Chondrocyte (in vitro differentiated cells): Measurements from ENCODE around the gene NTSR2. TPM values are rescaled to one million over a fixed set of nuclear protein-coding genes. Genes with fewer than 3 reads are reported as not detected.

Source experiments
- DNase-seq: peaks from one replicate; pipeline ENCODE4 v3.0.0; 2021; ENCODE audit warnings: mixed read lengths, low spot score
- H3K27ac Mint-ChIP-seq: one replicate; pipeline ENCODE4 v1.8.0; 2021; ENCODE audit warnings: mild to moderate bottlenecking, moderate library complexity, mixed read lengths; ENCODE audit not compliant: unreplicated experiment
- H3K27me3 Mint-ChIP-seq: 2 replicates; pipeline ENCODE4 v1.8.0; 2021; ENCODE audit warnings: low read depth, mixed read lengths
- H3K36me3 Mint-ChIP-seq: 2 replicates; pipeline ENCODE4 v1.8.0; 2021; ENCODE audit warnings: low read depth, mixed read lengths
- H3K4me1 Mint-ChIP-seq: 2 replicates; pipeline ENCODE4 v1.8.0; 2021; ENCODE audit warnings: low read depth, mild to moderate bottlenecking, mixed read lengths
- H3K4me3 Mint-ChIP-seq: one replicate; pipeline ENCODE4 v1.8.0; 2021; ENCODE audit warnings: mild to moderate bottlenecking, moderate library complexity, mixed read lengths; ENCODE audit not compliant: unreplicated experiment
- H3K9me3 Mint-ChIP-seq: 2 replicates; pipeline ENCODE4 v1.8.0; 2021; ENCODE audit warnings: low read depth, mixed read lengths
- total RNA-seq: library from RNA; stranded (reverse); gene quantifications from 3 replicates; pipeline ENCODE4 v1.2.1, GENCODE V29; 2021
- TF ChIP-seq, protein P1 (sequence below): fragments of 200-600 bp; sonication (generic); IDR thresholded peaks from 2 replicates; pipeline ENCODE4 v1.5.0; 2021; ENCODE audit warnings: antibody characterized with exemption, mild to moderate bottlenecking, moderate library complexity

NTSR2 gene
- total RNA-seq, 1 donor from 2014 or later: not detected

DNA sequence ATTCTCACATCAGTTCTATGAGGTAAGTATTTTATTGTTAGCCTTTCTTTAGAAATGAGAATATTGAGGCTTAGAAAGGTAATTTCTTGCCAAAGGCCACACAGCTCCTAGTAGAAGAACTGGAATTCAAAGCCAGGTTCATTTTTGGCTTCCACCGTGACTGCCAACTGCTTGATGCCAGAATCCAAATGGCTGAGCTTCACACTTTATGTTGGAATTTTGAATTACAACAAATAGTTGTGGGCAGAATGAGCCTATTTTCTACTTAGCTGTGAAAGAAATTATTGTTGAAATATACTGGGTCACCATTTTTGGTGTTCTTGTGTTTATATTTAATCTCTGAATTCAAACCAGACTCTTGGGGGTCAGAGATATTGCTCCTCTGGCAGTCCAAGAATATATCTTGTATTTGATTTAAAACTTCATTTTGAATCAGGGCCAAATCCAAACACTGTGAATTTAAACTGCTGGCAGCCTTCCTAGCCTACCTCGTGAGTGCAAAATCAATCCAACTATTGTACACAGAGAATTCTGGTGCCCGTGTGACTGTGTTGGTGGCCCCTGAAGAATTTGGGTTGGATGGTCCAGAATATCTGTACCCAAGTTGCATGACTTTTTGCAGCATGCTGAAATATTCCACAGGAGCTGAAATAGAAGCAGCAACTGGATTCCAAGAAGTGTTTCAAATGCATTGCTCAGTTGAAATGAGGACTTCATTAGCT is 40.8 kb upstream of the NTSR2 start:
- no peak for DNase-seq

DNA sequence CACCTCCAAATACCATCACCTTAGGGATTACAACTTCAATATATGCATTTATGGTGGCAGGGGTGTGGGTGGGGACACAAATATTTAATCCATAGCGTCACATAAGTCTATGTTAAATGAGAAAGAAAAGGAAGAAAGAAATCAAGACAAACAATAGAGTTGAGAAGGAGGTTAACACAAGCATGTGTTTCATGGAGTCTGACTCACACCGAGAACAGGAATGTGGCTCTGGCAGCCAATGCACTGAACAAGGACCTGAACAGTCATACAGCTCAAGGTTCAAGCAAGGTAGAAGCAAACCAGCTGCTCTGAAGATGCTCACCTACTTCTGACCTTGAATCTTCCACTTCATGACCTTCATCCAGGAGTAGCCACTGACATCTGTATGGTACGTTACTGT is 40.2 kb upstream of the NTSR2 start:
- Mint-ChIP-seq H3K4me1 (peaks cover 21% of the 10 kb centered on the region), H3K27me3 (peaks cover 2% of the 10 kb centered on the region), H3K9me3 (peaks cover 11% of the 10 kb centered on the region), H3K36me3 (peaks cover 5% of the 10 kb centered on the region), H3K4me3 (no peak overlapping the region), H3K27ac (peak overlapping the region; percentile 28)
- DNase-seq: no peak
- TF ChIP-seq, protein P1, sequence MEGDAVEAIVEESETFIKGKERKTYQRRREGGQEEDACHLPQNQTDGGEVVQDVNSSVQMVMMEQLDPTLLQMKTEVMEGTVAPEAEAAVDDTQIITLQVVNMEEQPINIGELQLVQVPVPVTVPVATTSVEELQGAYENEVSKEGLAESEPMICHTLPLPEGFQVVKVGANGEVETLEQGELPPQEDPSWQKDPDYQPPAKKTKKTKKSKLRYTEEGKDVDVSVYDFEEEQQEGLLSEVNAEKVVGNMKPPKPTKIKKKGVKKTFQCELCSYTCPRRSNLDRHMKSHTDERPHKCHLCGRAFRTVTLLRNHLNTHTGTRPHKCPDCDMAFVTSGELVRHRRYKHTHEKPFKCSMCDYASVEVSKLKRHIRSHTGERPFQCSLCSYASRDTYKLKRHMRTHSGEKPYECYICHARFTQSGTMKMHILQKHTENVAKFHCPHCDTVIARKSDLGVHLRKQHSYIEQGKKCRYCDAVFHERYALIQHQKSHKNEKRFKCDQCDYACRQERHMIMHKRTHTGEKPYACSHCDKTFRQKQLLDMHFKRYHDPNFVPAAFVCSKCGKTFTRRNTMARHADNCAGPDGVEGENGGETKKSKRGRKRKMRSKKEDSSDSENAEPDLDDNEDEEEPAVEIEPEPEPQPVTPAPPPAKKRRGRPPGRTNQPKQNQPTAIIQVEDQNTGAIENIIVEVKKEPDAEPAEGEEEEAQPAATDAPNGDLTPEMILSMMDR: no peak

More for the DNA sequence above, 40.8 kb upstream of the NTSR2 start:
- Mint-ChIP-seq H3K4me3 (no peak overlapping the region), H3K27ac (peak overlapping the region; percentile 34), H3K9me3 (peaks cover 5% of the 10 kb centered on the region), H3K36me3 (peaks cover 1% of the 10 kb centered on the region), H3K4me1 (peaks cover 21% of the 10 kb centered on the region), H3K27me3 (peaks cover 2% of the 10 kb centered on the region)
- TF ChIP-seq, protein P1: no peak

DNA sequence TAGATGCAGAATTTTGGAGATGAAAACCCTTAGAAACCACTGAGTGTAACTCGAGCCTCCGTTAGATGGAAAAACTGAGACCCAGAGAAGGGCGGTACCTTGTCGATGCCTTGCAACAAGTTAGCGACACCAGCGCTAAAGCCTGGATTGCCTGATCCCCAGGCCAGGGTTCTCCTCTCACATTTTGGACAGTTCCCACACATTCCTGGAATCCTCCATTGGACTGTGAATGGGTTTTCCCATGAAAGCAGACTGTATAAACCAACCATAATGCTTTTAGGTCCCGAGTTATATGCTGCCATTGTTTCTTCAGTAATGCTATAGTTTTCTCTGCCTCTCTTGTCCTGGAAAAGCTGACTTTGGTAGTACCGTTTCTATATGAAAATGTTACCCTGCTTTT is 39.3 kb upstream of the NTSR2 start:
- H3K27ac Mint-ChIP-seq: no peak overlapping the region
- H3K4me3 Mint-ChIP-seq: no peak overlapping the region
- peaks cover 5% of the 10 kb centered on the region for H3K36me3 Mint-ChIP-seq
- peaks cover 21% of the 10 kb centered on the region for H3K4me1 Mint-ChIP-seq
- H3K9me3 Mint-ChIP-seq: peaks cover 11% of the 10 kb centered on the region
- H3K27me3 Mint-ChIP-seq: no peaks in the 10 kb centered on the region
- DNase-seq: no peak
- TF ChIP-seq, protein P1: no peak

DNA sequence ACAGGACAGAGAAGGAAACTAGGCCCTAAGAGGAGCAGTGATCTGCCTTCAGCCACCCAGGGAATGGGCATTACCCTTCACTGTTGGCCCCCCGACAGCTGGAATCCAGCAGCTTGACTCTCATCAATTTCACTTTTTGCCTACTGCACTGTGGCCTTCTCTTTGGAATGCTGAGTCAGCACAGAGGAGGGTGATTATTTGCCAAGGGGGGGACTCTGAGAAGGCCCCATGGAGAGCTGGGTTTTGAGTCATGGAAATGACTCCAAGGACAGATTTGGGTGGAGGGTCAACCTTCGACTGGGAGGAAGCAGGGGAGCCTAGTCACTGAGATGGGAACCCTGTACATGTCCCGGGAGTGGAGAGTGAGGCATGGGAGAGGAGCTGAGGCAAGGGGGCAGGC is 38.1 kb upstream of the NTSR2 start:
- Mint-ChIP-seq H3K27me3 (no peaks in the 10 kb centered on the region), H3K27ac (no peak overlapping the region), H3K36me3 (peaks cover 5% of the 10 kb centered on the region), H3K9me3 (peaks cover 11% of the 10 kb centered on the region), H3K4me1 (peaks cover 21% of the 10 kb centered on the region), H3K4me3 (no peak overlapping the region)
- DNase-seq: no peak
- TF ChIP-seq, protein P1: no peak

GRCh38 chr2:11705711-11706110 is 35.7 kb upstream of the NTSR2 start:
- Mint-ChIP-seq H3K27ac (no peak overlapping the region), H3K36me3 (peaks cover 5% of the 10 kb centered on the region), H3K9me3 (peaks cover 11% of the 10 kb centered on the region), H3K4me3 (no peak overlapping the region), H3K27me3 (no peaks in the 10 kb centered on the region), H3K4me1 (peaks cover 10% of the 10 kb centered on the region)
- no peak for DNase-seq
- TF ChIP-seq, protein P1: no peak
